ENCODE results near the gene TTLL5.

The TTLL5 gene

DNA sequence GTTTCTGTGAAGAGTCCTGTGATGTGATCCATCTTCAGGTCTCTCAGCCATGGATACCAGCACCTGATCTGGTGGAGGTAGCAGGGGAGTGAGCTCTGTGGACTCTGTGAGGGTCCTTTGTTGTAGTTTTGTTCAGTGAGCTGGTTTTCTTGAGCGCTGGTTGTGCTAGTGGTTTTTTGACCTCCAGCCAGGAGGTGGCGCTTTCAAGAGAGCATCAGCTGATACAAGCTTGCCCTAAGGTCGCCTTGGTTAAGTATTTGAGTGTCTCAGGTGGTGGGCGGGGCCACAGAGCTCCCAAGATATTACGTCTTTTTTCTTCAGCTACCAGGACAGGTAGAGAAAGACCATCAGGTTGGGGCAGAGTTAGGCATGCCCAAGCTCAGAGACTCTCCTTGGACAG, 139.7 kb downstream of the TTLL5 start:
- FAIRE-seq, result no peak
- DNase-seq (ENCODE audit: insufficient read length, low spot score), result no peak

DNA sequence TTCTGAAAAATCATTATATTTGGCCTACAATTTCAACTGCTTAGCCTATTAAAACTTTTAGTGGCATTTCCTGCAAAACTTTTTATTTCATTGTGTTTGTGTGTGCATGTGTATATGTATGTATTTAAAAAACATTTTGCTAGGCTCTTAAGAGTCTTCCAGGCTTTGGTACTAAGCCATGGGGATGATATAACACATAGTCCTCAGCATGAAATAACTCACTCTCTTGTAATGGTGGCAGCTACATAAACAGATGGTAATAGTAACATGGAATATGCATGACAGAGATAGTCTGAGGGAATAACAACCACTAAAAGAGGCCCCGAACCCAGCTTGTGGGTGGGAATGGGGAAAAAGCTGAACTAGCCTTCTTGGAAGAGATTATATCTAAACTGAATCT, 141.4 kb downstream of the TTLL5 start:
- no peak for FAIRE-seq
- no peak for DNase-seq (ENCODE audit: insufficient read length, low spot score)
- TF ChIP-seq POLR2A (IDR thresholded peaks at IDR 0.05; ENCODE audit: low read depth, low read length), result no peak

More for the DNA sequence above, 139.7 kb downstream of the TTLL5 start:
- no peak for TF ChIP-seq POLR2A (IDR thresholded peaks at IDR 0.05; ENCODE audit: low read depth, low read length)

DNA sequence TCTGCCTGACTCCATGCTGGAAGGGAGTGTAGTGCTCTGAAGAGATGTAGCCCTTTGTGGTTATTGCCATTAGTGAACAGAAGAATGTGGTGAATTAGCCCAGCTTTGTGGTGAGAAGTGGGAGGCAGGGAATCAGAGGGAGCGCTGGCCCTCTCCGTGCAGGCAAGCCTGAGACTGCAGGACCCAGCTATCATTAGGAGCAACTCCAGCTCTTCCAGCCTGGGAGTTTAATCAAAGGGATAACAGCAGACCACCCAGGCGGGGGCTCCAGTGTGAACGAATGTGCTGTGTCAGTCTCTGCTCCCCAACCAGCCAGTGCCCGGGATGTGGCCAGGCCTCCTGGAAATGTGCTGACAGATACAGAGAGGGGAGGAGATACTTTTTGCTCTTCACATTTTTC, 142.7 kb downstream of the TTLL5 start:
- no peak for TF ChIP-seq POLR2A (IDR thresholded peaks at IDR 0.05; ENCODE audit: low read depth, low read length)
- no peak for DNase-seq (ENCODE audit: insufficient read length, low spot score)
- FAIRE-seq, result no peak

DNA sequence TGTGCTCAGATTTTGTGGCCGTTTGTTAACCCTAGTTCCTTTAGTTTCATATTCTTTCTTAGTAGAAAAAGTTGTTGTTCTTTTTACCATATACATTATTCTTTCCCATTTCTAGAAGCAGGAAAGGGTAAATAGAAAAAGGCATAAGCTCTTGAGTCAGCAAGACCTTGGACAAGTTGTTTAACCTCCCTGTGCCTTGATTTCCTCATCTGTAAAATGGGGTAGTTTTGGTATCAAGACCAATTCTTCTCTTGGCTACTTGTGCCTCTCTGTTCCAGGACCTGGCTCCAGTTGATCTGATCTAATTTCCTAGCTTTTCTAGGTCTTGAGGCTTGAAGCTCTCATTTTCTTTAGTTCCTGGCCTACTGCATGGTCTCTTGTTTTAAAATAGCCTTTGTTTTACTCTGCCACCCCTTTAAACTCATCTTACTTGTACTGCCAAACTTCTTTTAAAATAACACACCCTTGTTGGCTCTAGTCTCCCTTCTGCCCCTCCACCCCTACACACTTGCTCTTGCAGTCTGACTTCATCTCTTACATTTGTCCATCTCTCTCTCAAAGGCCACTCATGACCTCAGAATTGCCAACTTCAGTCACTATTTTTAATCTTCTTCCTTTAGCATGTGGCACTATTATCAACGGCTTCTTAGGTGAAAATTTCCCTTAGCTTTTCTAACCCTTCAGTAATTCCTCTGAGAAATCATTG, 143.7 kb downstream of the TTLL5 start:
- DNase-seq (ENCODE audit: insufficient read length, low spot score), result no peak
- no peak for TF ChIP-seq POLR2A (IDR thresholded peaks at IDR 0.05; ENCODE audit: low read depth, low read length)
- no peak for FAIRE-seq

DNA sequence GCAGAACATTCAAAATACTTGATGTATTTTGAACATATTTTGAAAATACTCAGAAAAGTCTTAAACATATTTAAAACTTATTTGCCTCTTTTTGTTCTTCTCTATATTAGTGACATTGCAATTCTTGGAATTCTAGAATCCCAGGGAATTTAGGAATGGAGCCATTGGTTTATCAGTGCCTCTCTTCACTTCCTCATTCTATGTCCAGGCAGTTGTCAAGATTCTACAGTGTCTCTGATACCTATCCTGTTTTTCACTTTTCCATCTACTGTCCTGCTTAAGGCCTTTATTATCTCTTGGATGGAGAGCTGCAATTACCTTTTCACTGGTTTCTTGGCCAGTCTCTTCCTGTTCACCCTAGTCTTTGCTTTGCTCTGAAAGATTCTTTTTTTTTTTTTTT, 144.6 kb downstream of the TTLL5 start:
- no peak for DNase-seq (ENCODE audit: insufficient read length, low spot score)
- no peak for FAIRE-seq
- TF ChIP-seq POLR2A (IDR thresholded peaks at IDR 0.05; ENCODE audit: low read depth, low read length), result no peak

DNA sequence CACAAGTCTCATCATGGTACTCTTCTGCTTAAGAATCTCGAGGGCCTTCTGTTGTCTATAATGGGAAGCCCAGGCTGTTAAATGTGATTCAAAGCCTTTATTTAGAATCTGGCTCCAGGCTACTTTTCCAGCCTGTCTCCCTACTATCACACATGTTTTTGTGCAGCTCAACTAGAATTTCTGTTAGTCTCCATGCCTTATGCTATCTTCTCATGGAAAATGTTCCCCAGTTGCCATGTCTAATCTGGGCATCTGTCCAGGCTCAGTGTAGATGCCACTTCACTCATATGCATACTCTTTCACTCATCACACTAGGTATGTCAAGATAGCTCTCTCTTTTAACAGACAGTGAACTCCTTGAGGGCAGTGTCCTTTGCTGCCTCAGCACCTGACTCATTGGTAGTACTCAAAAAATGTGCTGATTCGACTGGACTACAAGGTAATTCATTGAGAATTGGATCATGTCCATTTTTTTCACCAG, 145.3 kb downstream of the TTLL5 start:
- TF ChIP-seq POLR2A (IDR thresholded peaks at IDR 0.05; ENCODE audit: low read depth, low read length), result no peak
- FAIRE-seq (no peak), DNase-seq (ENCODE audit: insufficient read length, low spot score) (no peak)

DNA sequence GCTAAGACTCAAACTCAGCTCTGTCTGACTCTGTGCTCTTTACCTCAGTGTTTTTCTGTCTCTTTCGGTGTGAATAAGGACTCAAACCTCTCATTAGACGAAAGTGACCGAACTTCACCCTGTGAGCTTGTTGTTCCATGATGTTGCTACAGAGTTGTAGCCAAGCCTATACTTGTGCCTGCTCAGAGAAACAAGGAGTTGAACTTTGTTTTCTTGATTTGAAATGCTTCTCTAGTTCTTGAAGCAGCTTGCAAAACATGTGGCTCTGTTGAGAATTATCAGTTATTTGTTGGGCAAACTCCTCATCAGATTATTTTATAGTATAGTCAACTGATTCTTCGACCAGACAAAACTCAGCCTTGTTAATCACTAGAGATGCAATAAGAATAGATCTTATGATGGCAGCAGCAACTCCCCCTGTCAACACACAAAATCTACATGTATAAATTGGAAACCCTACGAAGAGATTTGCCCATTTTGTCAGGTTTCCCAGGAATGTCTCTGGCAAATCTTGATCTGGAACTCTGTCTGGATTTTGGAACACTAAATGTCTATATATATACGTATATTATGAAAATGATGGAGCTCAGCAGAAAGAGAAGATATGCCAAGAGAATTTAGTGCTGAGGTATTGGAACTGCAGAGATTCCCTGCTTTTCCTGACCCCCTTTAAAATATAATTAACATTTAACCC, 146.8 kb downstream of the TTLL5 start:
- no peak for FAIRE-seq
- TF ChIP-seq POLR2A (IDR thresholded peaks at IDR 0.05; ENCODE audit: low read depth, low read length), result no peak
- DNase-seq (ENCODE audit: insufficient read length, low spot score), result no peak

DNA sequence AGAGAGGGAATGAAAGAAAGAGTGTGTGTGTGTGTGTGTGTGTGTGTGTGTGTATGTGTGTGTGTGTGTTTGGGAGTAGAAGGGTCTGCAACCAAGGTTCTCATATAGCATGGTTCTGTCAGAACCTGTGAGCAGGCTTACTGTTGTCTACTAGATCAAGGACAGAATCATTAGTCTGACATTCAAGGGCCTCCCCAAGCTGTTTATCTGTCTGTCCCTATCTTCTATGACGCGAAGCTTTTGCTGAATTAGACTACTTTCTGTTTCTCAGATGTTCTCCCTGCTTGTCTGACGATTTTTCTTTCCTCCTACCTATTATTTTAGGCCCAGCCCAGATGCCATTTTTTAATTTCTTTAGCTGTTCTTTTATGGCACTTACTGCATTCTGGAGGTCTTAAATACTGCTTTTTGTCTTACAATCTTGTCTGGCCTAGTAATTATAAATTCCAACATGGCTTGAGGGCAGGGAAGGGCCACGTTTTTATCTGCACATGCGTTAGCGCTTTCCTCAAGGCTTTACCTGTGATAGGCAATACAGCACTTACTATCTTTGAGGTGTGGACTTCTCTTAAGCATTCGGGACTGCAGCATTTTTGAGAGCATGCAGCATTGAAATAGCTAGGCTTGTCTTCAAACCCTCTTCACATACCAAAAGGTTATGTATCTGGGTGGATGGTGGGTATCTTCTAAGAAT, 150.2 kb downstream of the TTLL5 start:
- DNase-seq (ENCODE audit: insufficient read length, low spot score) (no peak), FAIRE-seq (no peak)
- TF ChIP-seq POLR2A (IDR thresholded peaks at IDR 0.05; ENCODE audit: low read depth, low read length), result no peak

DNA sequence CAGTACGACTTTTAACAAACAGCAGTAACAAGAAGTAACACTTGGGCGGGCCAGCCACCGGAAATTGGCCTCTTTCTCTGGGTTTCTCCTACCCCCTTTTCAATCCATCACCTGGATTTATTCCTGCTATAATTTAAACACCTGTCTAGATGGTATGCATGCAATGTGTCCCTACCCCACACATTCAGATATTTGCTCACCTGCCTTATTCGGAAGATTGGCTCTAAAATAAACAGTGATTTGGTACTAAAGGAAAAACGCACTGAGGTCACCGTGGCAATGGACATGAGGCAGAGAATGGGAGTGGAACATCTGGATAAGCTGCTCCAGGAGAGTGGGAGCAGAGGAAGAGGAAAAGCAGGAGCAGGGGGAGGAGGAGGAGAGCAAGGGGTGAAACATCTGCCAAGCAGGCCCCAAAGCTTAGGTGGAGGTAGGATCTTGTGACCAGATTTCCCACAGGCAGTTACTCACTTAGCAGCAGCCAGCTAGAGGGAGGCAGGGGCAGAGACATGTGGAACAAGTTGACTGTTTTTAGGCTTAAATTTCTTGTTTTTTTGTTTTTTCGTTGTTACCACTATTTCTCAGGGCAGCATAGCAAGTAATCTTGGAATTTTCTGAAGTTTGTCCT, 150.9 kb downstream of the TTLL5 start:
- DNase-seq (ENCODE audit: insufficient read length, low spot score), result no peak

DNA sequence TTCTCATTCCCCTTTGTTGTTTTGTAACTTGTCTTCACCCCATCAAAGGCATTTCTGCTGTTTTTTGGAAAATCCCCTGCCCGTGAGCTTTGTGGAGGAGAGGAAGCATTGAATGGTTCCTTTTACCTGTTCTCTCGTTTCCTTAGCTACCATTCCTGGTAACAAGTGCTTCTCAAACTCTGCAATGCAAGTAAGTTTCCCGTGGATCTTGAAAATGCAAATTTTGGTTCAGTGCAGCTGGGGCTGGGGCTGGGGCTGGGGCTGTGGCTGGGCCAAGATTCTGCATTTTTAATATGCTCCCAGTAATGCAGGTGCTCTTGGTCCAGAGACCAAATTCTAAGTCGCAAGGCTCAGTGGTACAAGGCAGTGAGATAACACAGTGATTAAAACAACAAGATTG, 151.6 kb downstream of the TTLL5 start:
- FAIRE-seq (no peak), DNase-seq (ENCODE audit: insufficient read length, low spot score) (no peak)
- TF ChIP-seq POLR2A (IDR thresholded peaks at IDR 0.05; ENCODE audit: low read depth, low read length), result no peak

More for the DNA sequence above, 150.9 kb downstream of the TTLL5 start:
- FAIRE-seq, result no peak
- no peak for TF ChIP-seq POLR2A (IDR thresholded peaks at IDR 0.05; ENCODE audit: low read depth, low read length)

DNA sequence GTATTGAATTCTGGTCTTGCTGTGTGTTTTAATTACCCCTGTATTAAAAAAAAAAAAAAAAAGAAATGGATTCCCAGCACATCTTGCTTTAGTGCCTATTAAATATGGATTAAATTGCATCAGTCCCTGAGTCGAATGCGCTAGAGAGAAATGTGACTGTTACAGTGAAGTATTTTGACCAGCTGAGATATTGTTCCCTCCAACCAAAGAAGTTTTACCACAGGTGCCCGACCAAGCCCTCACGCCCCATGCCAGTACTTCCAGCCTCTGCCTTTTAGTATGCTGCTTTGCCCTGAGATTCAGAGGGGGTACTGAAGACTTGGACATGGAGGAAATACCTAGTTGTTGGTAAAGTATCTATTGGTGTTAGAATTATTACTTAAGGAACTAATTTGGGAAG, 159.7 kb downstream of the TTLL5 start:
- TF ChIP-seq POLR2A (IDR thresholded peaks at IDR 0.05; ENCODE audit: low read depth, low read length), result no peak
- DNase-seq (ENCODE audit: insufficient read length, low spot score), result no peak
- FAIRE-seq, result no peak

DNA sequence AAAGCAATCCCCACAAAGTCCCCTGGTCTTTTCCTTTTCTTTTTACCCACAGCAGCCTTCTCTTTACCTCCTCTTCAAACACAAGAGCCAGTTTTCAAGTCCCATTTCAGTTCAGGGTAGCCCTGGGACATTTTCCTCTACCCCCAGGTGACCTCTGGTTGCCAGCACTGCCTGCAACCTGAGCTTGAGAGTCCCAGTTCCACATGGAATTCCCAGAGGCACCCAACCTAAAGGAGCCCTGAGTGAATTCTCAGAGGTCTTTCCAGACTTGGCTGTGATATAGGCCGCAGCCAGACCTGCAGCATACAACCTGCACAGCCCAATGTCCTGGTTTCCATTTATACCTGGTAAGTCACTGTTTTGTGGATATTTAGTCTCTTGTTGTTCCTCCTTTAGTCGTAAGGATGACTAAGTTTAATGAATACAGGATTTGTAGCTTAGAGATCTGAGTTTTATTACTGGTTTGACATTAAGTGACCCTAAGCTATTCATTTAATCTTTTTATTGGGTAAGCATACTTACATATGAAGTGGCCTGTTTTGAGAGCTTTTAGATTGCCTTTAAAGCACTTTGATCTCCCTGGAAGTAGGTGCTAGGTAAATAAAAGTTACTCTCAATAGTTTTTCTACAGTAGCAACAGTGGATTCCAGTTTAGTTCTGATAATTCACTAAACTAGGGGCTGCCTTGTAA, 160.9 kb downstream of the TTLL5 start:
- no peak for FAIRE-seq
- DNase-seq (ENCODE audit: insufficient read length, low spot score), result no peak
- TF ChIP-seq POLR2A (IDR thresholded peaks at IDR 0.05; ENCODE audit: low read depth, low read length), result no peak

DNA sequence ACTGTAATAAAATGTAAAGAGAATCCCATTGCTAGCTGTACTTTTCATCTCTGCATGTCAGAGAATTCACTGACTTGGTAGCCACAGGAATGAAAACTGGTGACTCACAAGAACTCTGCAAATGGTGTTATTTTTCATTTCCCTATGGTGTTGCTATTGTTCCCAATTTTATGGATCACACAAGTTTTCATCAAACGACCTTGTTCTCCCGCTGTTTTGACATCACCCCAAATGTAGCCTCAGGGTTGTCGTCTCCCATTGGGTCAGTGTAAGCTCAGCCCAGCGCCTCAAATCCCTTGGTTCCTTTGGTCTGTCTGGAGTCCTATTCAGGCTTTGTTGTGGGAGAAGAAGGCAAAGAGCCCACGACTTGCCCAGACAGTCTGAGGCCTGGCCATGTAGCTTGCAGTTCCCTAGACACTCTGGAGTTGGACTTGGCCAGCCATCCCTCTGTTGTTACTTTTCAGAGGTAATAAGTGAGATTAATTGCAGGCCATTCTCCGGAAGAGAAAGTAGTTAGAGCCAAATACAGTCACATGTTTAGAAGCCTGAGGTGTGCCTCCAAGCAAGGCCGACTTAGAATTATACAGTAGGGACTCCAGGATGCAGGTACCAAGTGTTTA, 161.6 kb downstream of the TTLL5 start:
- peak; percentile 21 for DNase-seq (ENCODE audit: insufficient read length, low spot score)
- TF ChIP-seq POLR2A (IDR thresholded peaks at IDR 0.05; ENCODE audit: low read depth, low read length), result no peak
- peak; percentile 90 for FAIRE-seq

All from H54 (cell line).